CD8-positive, alpha-beta memory T cell (primary cell): Measurements from ENCODE around the gene TOR1B. TPM values are rescaled to one million over a fixed set of nuclear protein-coding genes. Genes with fewer than 3 reads are reported as not detected.

Experiments
- polyA plus RNA-seq: library from polyadenylated mRNA; unstranded; fragments of 300-500 nt; fragmentation: Illumina TruSeq; gene quantifications from one replicate; pipeline ENCODE4 v1.2.3, GENCODE V29; 2021
- total RNA-seq, 2 experiments: library from RNA; stranded (reverse); gene quantifications; one replicate each; pipeline ENCODE4 v1.2.3, GENCODE V29; 2021

TOR1B gene
- total and polyA plus RNA-seq, 3 experiments from 2014 or later: 24.6 to 32.8 (median 27.1) TPM

Other genes with a start within 250 kb of the TOR1B start
- not detected for gene C9orf50, start 182.1 kb upstream of the TOR1B start, total RNA-seq
- gene C9orf50, start 182.1 kb upstream of the TOR1B start, polyA plus RNA-seq: not detected
- gene NTMT1, start 177.0 kb upstream of the TOR1B start, total RNA-seq: 10 to 100 TPM; 65.5 to 68.9 TPM
- 48.6 TPM for gene NTMT1, start 177.0 kb upstream of the TOR1B start, polyA plus RNA-seq
- gene ASB6, start 161.0 kb upstream of the TOR1B start, total RNA-seq: 10 to 100 TPM; 28.0 to 28.3 TPM
- gene ASB6, start 161.0 kb upstream of the TOR1B start, polyA plus RNA-seq: 31.0 TPM
- gene PRRX2, start 137.5 kb upstream of the TOR1B start, total RNA-seq: under 1 TPM; 0.35 to 0.66 TPM
- not detected for gene PRRX2, start 137.5 kb upstream of the TOR1B start, polyA plus RNA-seq
- gene PTGES, start 50.1 kb upstream of the TOR1B start, total RNA-seq: not detected
- not detected for gene PTGES, start 50.1 kb upstream of the TOR1B start, polyA plus RNA-seq
- 10 to 100 TPM; 53.8 to 53.9 TPM for gene TOR1A, start 21.0 kb downstream of the TOR1B start, total RNA-seq
- 73.8 TPM for gene TOR1A, start 21.0 kb downstream of the TOR1B start, polyA plus RNA-seq
- 10 to 100 TPM; 71.4 to 76.4 TPM for gene C9orf78, start 32.1 kb downstream of the TOR1B start, total RNA-seq
- gene C9orf78, start 32.1 kb downstream of the TOR1B start, polyA plus RNA-seq: 249 TPM
- gene USP20, start 32.3 kb downstream of the TOR1B start, total RNA-seq: 10 to 100 TPM; 50.2 to 50.8 TPM
- 50.3 TPM for gene USP20, start 32.3 kb downstream of the TOR1B start, polyA plus RNA-seq
- 100 to 1,000 TPM; 226 to 230 TPM for gene FNBP1, start 240.0 kb downstream of the TOR1B start, total RNA-seq
- 176 TPM for gene FNBP1, start 240.0 kb downstream of the TOR1B start, polyA plus RNA-seq